GM18907 (cell line): ENCODE data around the gene SBNO2.

Experiments
- ATAC-seq: cut with Tn5 transposase; IDR thresholded peaks from one replicate; pipeline ENCODE4 v1.9.1; 2021; ENCODE audit warnings: mild to moderate bottlenecking, moderate library complexity; ENCODE audit not compliant: unreplicated experiment

The SBNO2 gene

GRCh38 chr19:1155352-1156304 lies 18.4 kb downstream of the SBNO2 start:
- ATAC-seq: no peak

GRCh38 chr19:1154731-1155351 lies 19.2 kb downstream of the SBNO2 start:
- no peak for ATAC-seq

GRCh38 chr19:1153891-1154730 lies 20.0 kb downstream of the SBNO2 start:
- ATAC-seq: no peak

- ATAC-seq: no peak
These were observed 22.0 kb downstream of the SBNO2 start for GRCh38 chr19:1151917-1152587.

GRCh38 chr19:1151037-1151724 lies 22.9 kb downstream of the SBNO2 start:
- ATAC-seq: no peak

- ATAC-seq: no peak
These were observed 23.6 kb downstream of the SBNO2 start for GRCh38 chr19:1150333-1151036.

GRCh38 chr19:1149259-1150045 lies 24.6 kb downstream of the SBNO2 start:
- ATAC-seq: no peak

- ATAC-seq: no peak
These were observed 26.0 kb downstream of the SBNO2 start for GRCh38 chr19:1147934-1148549.

GRCh38 chr19:1146858-1147780 lies 26.9 kb downstream of the SBNO2 start:
- ATAC-seq: no peak

GRCh38 chr19:1146412-1146699 lies 27.7 kb downstream of the SBNO2 start:
- ATAC-seq: no peak

GRCh38 chr19:1145635-1146411 lies 28.2 kb downstream of the SBNO2 start:
- ATAC-seq: no peak

GRCh38 chr19:1144741-1145140 lies 29.3 kb downstream of the SBNO2 start:
- no peak for ATAC-seq

GRCh38 chr19:1143828-1144399 lies 30.2 kb downstream of the SBNO2 start:
- ATAC-seq: no peak

GRCh38 chr19:1141944-1142343 lies 32.1 kb downstream of the SBNO2 start:
- no peak for ATAC-seq

- no peak for ATAC-seq
These were observed 33.6 kb downstream of the SBNO2 start for GRCh38 chr19:1140272-1141027.

GRCh38 chr19:1139126-1139525 lies 34.9 kb downstream of the SBNO2 start:
- ATAC-seq: no peak
